Measurements from ENCODE around the gene CD6.

- TF ChIP-seq CTCF (IDR thresholded peaks at IDR 0.05) (no peak), POLR2AphosphoS5 (IDR thresholded peaks at IDR 0.05) (no peak)
Measured at GRCh38 chr11:60950024-60950423, 21.5 kb upstream of the CD6 start.

Data from breast epithelium (tissue), 3 donors.